Nephron progenitor cell (in vitro differentiated cells): ENCODE data around the gene PYGL.
A peak's percentile ranks its signal among the peaks of the same experiment; 100 is the strongest.
"Not testable (repeated sequence)": the region's sequence is repeated elsewhere in the genome, so short reads cannot be mapped to it uniquely, and the experiment has no call there.

Source experiments
- DNase-seq: peaks from one replicate; pipeline ENCODE4 v3.0.0; 2021
- H3K27ac Mint-ChIP-seq: 2 replicates; pipeline ENCODE4 v1.8.0; 2021; ENCODE audit warnings: mild to moderate bottlenecking, moderate library complexity, mixed read lengths
- H3K27me3 Mint-ChIP-seq: 2 replicates; pipeline ENCODE4 v1.8.0; 2021; ENCODE audit warnings: mild to moderate bottlenecking, low read depth, mixed read lengths; ENCODE audit not compliant: poor library complexity
- H3K36me3 Mint-ChIP-seq: 2 replicates; pipeline ENCODE4 v1.8.0; 2021; ENCODE audit warnings: low read depth, mixed read lengths
- H3K4me1 Mint-ChIP-seq: 2 replicates; pipeline ENCODE4 v1.8.0; 2021; ENCODE audit warnings: mixed read lengths
- H3K4me3 Mint-ChIP-seq: 2 replicates; pipeline ENCODE4 v1.8.0; 2021; ENCODE audit warnings: mild to moderate bottlenecking, moderate library complexity, mixed read lengths
- H3K9me3 Mint-ChIP-seq: 2 replicates; pipeline ENCODE4 v1.8.0; 2021; ENCODE audit warnings: mild to moderate bottlenecking, moderate library complexity, mixed read lengths
- CTCF ChIP-seq: fragments of 200-600 bp; sonication (generic); IDR thresholded peaks from 2 replicates; pipeline ENCODE4 v1.5.0; 2021; ENCODE audit warnings: antibody characterized with exemption

Gene PYGL

GRCh38 chr14:50901361-50901760 is 42.9 kb downstream of the PYGL start:
- H3K4me1 Mint-ChIP-seq: peaks cover 5% of the 10 kb centered on the region
- H3K27ac Mint-ChIP-seq: no peak overlapping the region
- H3K36me3 Mint-ChIP-seq: peaks cover 45% of the 10 kb centered on the region
- H3K4me3 Mint-ChIP-seq: no peak overlapping the region
- peaks cover 3% of the 10 kb centered on the region for H3K27me3 Mint-ChIP-seq
- H3K9me3 Mint-ChIP-seq: peaks cover 14% of the 10 kb centered on the region
- DNase-seq: no peak
- no peak for TF ChIP-seq CTCF

- Mint-ChIP-seq H3K4me3 (no peak overlapping the region), H3K4me1 (peaks cover 13% of the 10 kb centered on the region), H3K27me3 (peaks cover 3% of the 10 kb centered on the region), H3K36me3 (peaks cover 38% of the 10 kb centered on the region), H3K9me3 (peaks cover 5% of the 10 kb centered on the region), H3K27ac (no peak overlapping the region)
- TF ChIP-seq CTCF: no peak
- no peak for DNase-seq
Observed at GRCh38 chr14:50897658-50898175, 46.6 kb downstream of the PYGL start.

- H3K27ac Mint-ChIP-seq, H3K4me3 Mint-ChIP-seq, DNase-seq, H3K27me3 Mint-ChIP-seq, H3K9me3 Mint-ChIP-seq: not testable (repeated sequence)
- Mint-ChIP-seq H3K4me1 (peaks cover 17% of the 10 kb centered on the region), H3K36me3 (peaks cover 33% of the 10 kb centered on the region)
Observed at GRCh38 chr14:50897005-50897404, 47.3 kb downstream of the PYGL start.

- H3K4me1 Mint-ChIP-seq: peaks cover 20% of the 10 kb centered on the region
- DNase-seq, H3K4me3 Mint-ChIP-seq, H3K27me3 Mint-ChIP-seq, H3K9me3 Mint-ChIP-seq, H3K27ac Mint-ChIP-seq: not testable (repeated sequence)
- H3K36me3 Mint-ChIP-seq: peaks cover 31% of the 10 kb centered on the region
Observed at GRCh38 chr14:50896421-50896820, 47.9 kb downstream of the PYGL start.

- peaks cover 2% of the 10 kb centered on the region for H3K27me3 Mint-ChIP-seq
- peaks cover 20% of the 10 kb centered on the region for H3K4me1 Mint-ChIP-seq
- H3K36me3 Mint-ChIP-seq: peaks cover 26% of the 10 kb centered on the region
- peaks cover 5% of the 10 kb centered on the region for H3K9me3 Mint-ChIP-seq
- no peak for DNase-seq
- TF ChIP-seq CTCF: no peak
- no peak overlapping the region for H3K4me3 Mint-ChIP-seq
- H3K27ac Mint-ChIP-seq: peak overlapping the region; percentile 22
Observed at GRCh38 chr14:50892255-50892654, 52.0 kb downstream of the PYGL start.

- DNase-seq: no peak
- no peaks in the 10 kb centered on the region for H3K9me3 Mint-ChIP-seq
- peaks cover 14% of the 10 kb centered on the region for H3K36me3 Mint-ChIP-seq
- H3K4me1 Mint-ChIP-seq: peaks cover 13% of the 10 kb centered on the region
- H3K4me3 Mint-ChIP-seq: no peak overlapping the region
- peaks cover 2% of the 10 kb centered on the region for H3K27me3 Mint-ChIP-seq
- H3K27ac Mint-ChIP-seq: no peak overlapping the region
- TF ChIP-seq CTCF: no peak
Observed at GRCh38 chr14:50887476-50887875, 56.8 kb downstream of the PYGL start.

- no peaks in the 10 kb centered on the region for H3K27me3 Mint-ChIP-seq
- H3K4me1 Mint-ChIP-seq: peaks cover 6% of the 10 kb centered on the region
- no peak for TF ChIP-seq CTCF
- no peaks in the 10 kb centered on the region for H3K9me3 Mint-ChIP-seq
- no peak overlapping the region for H3K4me3 Mint-ChIP-seq
- H3K27ac Mint-ChIP-seq: no peak overlapping the region
- H3K36me3 Mint-ChIP-seq: peaks cover 10% of the 10 kb centered on the region
- no peak for DNase-seq
Observed at GRCh38 chr14:50883827-50884197, 60.5 kb downstream of the PYGL start.
